H9 (cell line): ENCODE results near the gene YIPF1. TPM values are rescaled to one million over a fixed set of nuclear protein-coding genes. Genes with fewer than 3 reads are reported as not detected.

Experiments
- DNase-seq: peaks from one replicate; pipeline ENCODE4 v3.0.0-alpha.2; 2017
- H2AFZ ChIP-seq: one replicate; pipeline ENCODE4 v1.6.1; 2013; ENCODE audit warnings: mild to moderate bottlenecking, low read length, control low read depth, moderate library complexity
- H2AK5ac ChIP-seq: 2 replicates; pipeline ENCODE4 v1.6.1; 2013; ENCODE audit warnings: low read length, control low read depth, mixed read lengths; ENCODE audit not compliant: insufficient read length
- H2BK120ac ChIP-seq: one replicate; pipeline ENCODE4 v1.6.1; 2013; ENCODE audit warnings: low read depth, mild to moderate bottlenecking, low read length, control low read depth, inconsistent platforms; ENCODE audit not compliant: poor library complexity, severe bottlenecking
- H2BK12ac ChIP-seq: 2 replicates; pipeline ENCODE4 v1.6.1; 2013; ENCODE audit warnings: low read length, control low read depth, mixed read lengths, low read depth; ENCODE audit not compliant: insufficient read length
- H2BK15ac ChIP-seq: 2 replicates; pipeline ENCODE4 v1.6.1; 2013; ENCODE audit warnings: low read depth, low read length, control low read depth
- H2BK20ac ChIP-seq: one replicate; pipeline ENCODE4 v1.6.1; 2013; ENCODE audit warnings: low read depth, mild to moderate bottlenecking, low read length, control low read depth, inconsistent platforms; ENCODE audit not compliant: poor library complexity, severe bottlenecking
- H2BK5ac ChIP-seq: 2 replicates; pipeline ENCODE4 v1.6.1; 2013; ENCODE audit warnings: low read length, control low read depth, mixed read lengths; ENCODE audit not compliant: insufficient read length
- H3K14ac ChIP-seq: 2 replicates; pipeline ENCODE4 v1.6.1; 2013; ENCODE audit warnings: low read length, control low read depth; ENCODE audit not compliant: insufficient read depth
- H3K18ac ChIP-seq: 2 replicates; pipeline ENCODE4 v1.6.1; 2013; ENCODE audit warnings: low read depth, mild to moderate bottlenecking, mixed read lengths, low read length, control low read depth; ENCODE audit not compliant: insufficient read length
- H3K23ac ChIP-seq: 2 replicates; pipeline ENCODE4 v1.6.1; 2013; ENCODE audit warnings: low read length, control low read depth, mixed read lengths, low read depth; ENCODE audit not compliant: insufficient read length
- H3K23me2 ChIP-seq: 2 replicates; pipeline ENCODE4 v1.6.1; 2013; ENCODE audit warnings: low read depth, mild to moderate bottlenecking, mixed read lengths, low read length, control low read depth; ENCODE audit not compliant: insufficient read length, poor library complexity, severe bottlenecking
- H3K27ac ChIP-seq: 2 replicates; pipeline ENCODE4 v1.5.1; 2013; ENCODE audit warnings: low read length, control low read depth, mixed read lengths, low read depth; ENCODE audit not compliant: insufficient read length
- H3K27me3 ChIP-seq: 2 replicates; pipeline ENCODE4 v1.6.1; 2013; ENCODE audit warnings: low read length, control low read depth, inconsistent platforms; ENCODE audit not compliant: insufficient read depth
- H3K4ac ChIP-seq: 2 replicates; pipeline ENCODE4 v1.6.1; 2013; ENCODE audit warnings: low read depth, mild to moderate bottlenecking, control low read depth, inconsistent platforms, low read length, moderate library complexity
- H3K4me1 ChIP-seq: 2 replicates; pipeline ENCODE4 v1.6.1; 2013; ENCODE audit warnings: low read length, control low read depth, inconsistent platforms; ENCODE audit not compliant: insufficient read depth
- H3K4me2 ChIP-seq: 2 replicates; pipeline ENCODE4 v1.6.1; 2013; ENCODE audit warnings: low read length, control low read depth, mixed read lengths; ENCODE audit not compliant: insufficient read length, insufficient read depth
- H3K56ac ChIP-seq: 2 replicates; pipeline ENCODE4 v1.6.1; 2013; ENCODE audit warnings: low read depth, mild to moderate bottlenecking, mixed read lengths, low read length, control low read depth; ENCODE audit not compliant: insufficient read length
- H3K79me1 ChIP-seq: 2 replicates; pipeline ENCODE4 v1.6.1; 2013; ENCODE audit warnings: low read depth, mild to moderate bottlenecking, moderate library complexity, low read length, control low read depth, inconsistent platforms; ENCODE audit not compliant: insufficient read depth, poor library complexity, severe bottlenecking
- H3K79me2 ChIP-seq: 2 replicates; pipeline ENCODE4 v1.6.1; 2013; ENCODE audit warnings: low read length, control low read depth, inconsistent platforms; ENCODE audit not compliant: insufficient read depth
- H3K9ac ChIP-seq: 2 replicates; pipeline ENCODE4 v1.6.1; 2013; ENCODE audit warnings: low read length, control low read depth, mixed read lengths; ENCODE audit not compliant: insufficient read length; ENCODE audit errors: extremely low read depth
- H3K9me3 ChIP-seq: one replicate; pipeline ENCODE4 v1.6.1; 2013; ENCODE audit warnings: low read depth, low read length, inconsistent platforms; ENCODE audit not compliant: control insufficient read depth
- H3T11ph ChIP-seq: one replicate; pipeline ENCODE4 v1.6.1; 2013; ENCODE audit warnings: mild to moderate bottlenecking, low read length, control low read depth, inconsistent platforms
- H4K20me1 ChIP-seq: one replicate; pipeline ENCODE4 v1.6.1; 2013; ENCODE audit not compliant: control insufficient read depth, insufficient read length, insufficient read depth
- H4K5ac ChIP-seq: 2 replicates; pipeline ENCODE4 v1.6.1; 2013; ENCODE audit warnings: low read depth, mild to moderate bottlenecking, mixed read lengths, low read length, control low read depth; ENCODE audit not compliant: insufficient read length
- H4K8ac ChIP-seq: replicated peaks from 2 replicates; pipeline ENCODE4 v1.6.1; 2013; ENCODE audit warnings: low read length, control low read depth, mixed read lengths, low read depth; ENCODE audit not compliant: insufficient read length
- H4K91ac ChIP-seq: 2 replicates; pipeline ENCODE4 v1.6.1; 2013; ENCODE audit warnings: low read depth, mild to moderate bottlenecking, moderate library complexity, mixed read lengths, low read length, control low read depth; ENCODE audit not compliant: insufficient read length
- H3K27ac Mint-ChIP-seq, 3 experiments: 2 replicates in 2 of 3; 3 replicates in 1 of 3; pipeline ENCODE4 v1.8.0; 2020 to 2021; ENCODE audit warnings: mixed read lengths in 3 of 3, mild to moderate bottlenecking in 1 of 3, moderate library complexity in 1 of 3
- H3K27me3 Mint-ChIP-seq: 2 replicates; pipeline ENCODE4 v1.8.0; 2021; ENCODE audit warnings: low read depth, mild to moderate bottlenecking, moderate library complexity, mixed read lengths
- H3K36me3 Mint-ChIP-seq, 3 experiments: 2 replicates in 2 of 3; 3 replicates in 1 of 3; pipeline ENCODE4 v1.8.0; 2020 to 2021; ENCODE audit warnings: low read depth in 3 of 3, mixed read lengths in 3 of 3; ENCODE audit not compliant: insufficient read depth in 1 of 3
- H3K4me1 Mint-ChIP-seq, 2 experiments: 2 replicates each; pipeline ENCODE4 v1.8.0; 2020; ENCODE audit warnings: mixed read lengths in 2 of 2
- H3K4me3 Mint-ChIP-seq, 2 experiments: 2 replicates in 1 of 2; 3 replicates in 1 of 2; pipeline ENCODE4 v1.8.0; 2020 to 2021; ENCODE audit warnings: mild to moderate bottlenecking in 2 of 2, mixed read lengths in 2 of 2, moderate library complexity in 1 of 2
- H3K9me3 Mint-ChIP-seq, 2 experiments: 2 replicates in 1 of 2; 3 replicates in 1 of 2; pipeline ENCODE4 v1.8.0; 2020; ENCODE audit warnings: mild to moderate bottlenecking in 2 of 2, mixed read lengths in 2 of 2, moderate library complexity in 1 of 2
- WGBS: extraction: QIAGEN DNeasy Blood & Tissue Kit; methylation state at CpG from one replicate; pipeline ENCODE4 v1.1.7; 2013; ENCODE audit warnings: missing lambda C conversion rate, low lambda C conversion rate, mixed read lengths; ENCODE audit not compliant: insufficient read length; ENCODE audit errors: extremely low coverage; 5-methylcytosine and 5-hydroxymethylcytosine counted together
- total RNA-seq: library from RNA; stranded (reverse); gene quantifications from 2 replicates; pipeline ENCODE4 v1.2.1, GENCODE V29; 2021
- TF ChIP-seq, protein P1 (sequence below): fragments of 200-600 bp; sonication (generic); conservative IDR thresholded peaks from 3 replicates; pipeline ENCODE4 v1.8.0; 2021; ENCODE audit warnings: antibody characterized with exemption, mild to moderate bottlenecking

Gene YIPF1
- total RNA-seq, 1 experiment from 2014 or later, result 29.1 TPM

DNA sequence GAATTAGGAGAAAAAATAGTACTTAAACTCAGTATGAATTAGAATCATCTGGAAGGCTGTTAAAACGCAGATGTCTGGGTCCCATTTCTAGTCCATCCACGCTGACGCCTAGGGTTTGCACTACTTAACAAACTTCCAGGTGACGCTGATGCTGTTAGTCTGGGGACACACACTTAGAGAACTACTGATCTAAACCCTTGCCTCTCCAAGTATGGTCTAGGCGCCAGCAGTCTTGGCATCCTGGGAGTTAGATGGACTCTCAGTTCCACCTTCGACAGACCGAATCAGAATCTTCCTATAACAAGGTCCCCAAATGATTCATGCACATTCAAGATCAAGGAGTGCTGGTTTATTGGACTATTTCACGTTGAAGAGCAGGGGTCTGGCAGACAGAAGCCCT, 15.9 kb upstream of the YIPF1 start:
- Histone ChIP-seq H3K4me2 (no peak overlapping the region), H3T11ph (no peak overlapping the region), H3K9me3 (no peaks in the 10 kb centered on the region), H2BK5ac (no peak overlapping the region), H3K4me1 (no peaks in the 10 kb centered on the region), H4K5ac (no peak overlapping the region), H2AFZ (no peak overlapping the region), H2BK12ac (no peak overlapping the region), H3K18ac (no peak overlapping the region), H3K56ac (no peak overlapping the region), H3K23me2 (no peaks in the 10 kb centered on the region), H4K91ac (no peak overlapping the region), H4K8ac (no peak overlapping the region), H3K4ac (no peak overlapping the region), H2BK20ac (no peak overlapping the region), H3K14ac (no peak overlapping the region), H2AK5ac (no peak overlapping the region), H3K79me2 (no peaks in the 10 kb centered on the region), H2BK120ac (no peak overlapping the region), H2BK15ac (no peak overlapping the region), H3K27ac (no peak overlapping the region), H4K20me1 (no peaks in the 10 kb centered on the region), H3K27me3 (no peaks in the 10 kb centered on the region), H3K23ac (no peak overlapping the region), H3K79me1 (no peaks in the 10 kb centered on the region), H3K9ac (no peak overlapping the region)
- Mint-ChIP-seq H3K4me3 (no peak overlapping the region), H3K27me3 (no peaks in the 10 kb centered on the region; the same call in 1 of the 2 replicates), H3K27ac (no peak overlapping the region; a peak in 1 of 7 replicates), H3K9me3 (no peaks in the 10 kb centered on the region), H3K4me1 (0 out of 4 replicates have a peak, but pooled peaks cover 0 to 5% of the 10 kb centered on the region in 2 experiments), H3K36me3 (no peaks in the 10 kb centered on the region)
- no peak for DNase-seq
- WGBS, result no CpG with 5 or more reads among the region's 8 CpGs
- TF ChIP-seq, protein P1, sequence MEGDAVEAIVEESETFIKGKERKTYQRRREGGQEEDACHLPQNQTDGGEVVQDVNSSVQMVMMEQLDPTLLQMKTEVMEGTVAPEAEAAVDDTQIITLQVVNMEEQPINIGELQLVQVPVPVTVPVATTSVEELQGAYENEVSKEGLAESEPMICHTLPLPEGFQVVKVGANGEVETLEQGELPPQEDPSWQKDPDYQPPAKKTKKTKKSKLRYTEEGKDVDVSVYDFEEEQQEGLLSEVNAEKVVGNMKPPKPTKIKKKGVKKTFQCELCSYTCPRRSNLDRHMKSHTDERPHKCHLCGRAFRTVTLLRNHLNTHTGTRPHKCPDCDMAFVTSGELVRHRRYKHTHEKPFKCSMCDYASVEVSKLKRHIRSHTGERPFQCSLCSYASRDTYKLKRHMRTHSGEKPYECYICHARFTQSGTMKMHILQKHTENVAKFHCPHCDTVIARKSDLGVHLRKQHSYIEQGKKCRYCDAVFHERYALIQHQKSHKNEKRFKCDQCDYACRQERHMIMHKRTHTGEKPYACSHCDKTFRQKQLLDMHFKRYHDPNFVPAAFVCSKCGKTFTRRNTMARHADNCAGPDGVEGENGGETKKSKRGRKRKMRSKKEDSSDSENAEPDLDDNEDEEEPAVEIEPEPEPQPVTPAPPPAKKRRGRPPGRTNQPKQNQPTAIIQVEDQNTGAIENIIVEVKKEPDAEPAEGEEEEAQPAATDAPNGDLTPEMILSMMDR, result no peak
